D721Med (cell line): ENCODE measurements around the gene SCAPER.

Experiments used
- DNase-seq: peaks from one replicate; pipeline ENCODE4 v3.0.0; 2011; ENCODE audit warnings: low spot score; ENCODE audit not compliant: insufficient read length
- FAIRE-seq: peaks from 2 replicates; lab custom pipeline; 2011; peaks lifted over from hg19 to GRCh38; lab: Jason Lieb, UNC
- CTCF ChIP-seq: IDR thresholded peaks from 2 replicates; pipeline ENCODE4 v1.5.1; 2012; ENCODE audit warnings: mild to moderate bottlenecking, control low read depth; ENCODE audit not compliant: insufficient read depth; ENCODE audit errors: missing control alignments

The SCAPER gene

GRCh38 chr15:76682833-76683232 is 222.3 kb downstream of the SCAPER start:
- no peak for FAIRE-seq
- DNase-seq: no peak
- TF ChIP-seq CTCF: no peak

GRCh38 chr15:76682259-76682658 is 222.9 kb downstream of the SCAPER start:
- FAIRE-seq (no peak), DNase-seq (no peak)
- no peak for TF ChIP-seq CTCF

- FAIRE-seq (no peak), DNase-seq (no peak)
- no peak for TF ChIP-seq CTCF
Observed at GRCh38 chr15:76678766-76679165, 226.4 kb downstream of the SCAPER start.

GRCh38 chr15:76674883-76675282 is 230.3 kb downstream of the SCAPER start:
- TF ChIP-seq CTCF: no peak
- FAIRE-seq (no peak), DNase-seq (no peak)

- FAIRE-seq (peak; percentile 25), DNase-seq (no peak)
- no peak for TF ChIP-seq CTCF
Observed at GRCh38 chr15:76669521-76670207, 235.5 kb downstream of the SCAPER start.

- FAIRE-seq (no peak), DNase-seq (no peak)
- no peak for TF ChIP-seq CTCF
Observed at GRCh38 chr15:76668900-76669299, 236.2 kb downstream of the SCAPER start.

- FAIRE-seq: no peak
- TF ChIP-seq CTCF: no peak
- no peak for DNase-seq
Observed at GRCh38 chr15:76667943-76668715, 237.0 kb downstream of the SCAPER start.
